Upper lobe of left lung (tissue), 6 donors: ENCODE results near the gene JPH4. TPM values are rescaled to one million over a fixed set of nuclear protein-coding genes. Genes with fewer than 3 reads are reported as not detected.

Source experiments
- ATAC-seq, 2 donors: fragments of 200-7000 bp; cut with Tn5 transposase; one replicate each; pipeline ENCODE4 v1.9.1; 2022; ENCODE audit warnings: mild to moderate bottlenecking in 2 of 2, moderate library complexity in 2 of 2; ENCODE audit not compliant: low FRiP score in 2 of 2
- DNase-seq, 2 donors: peaks; one replicate each; pipeline ENCODE4 v3.0.0-alpha.2; 2019 to 2020
- H3K27ac ChIP-seq, 4 donors: fragments of 200-600 bp; sonication (generic); one replicate each; pipeline ENCODE4 v1.5.1; 2016 to 2019
- H3K27me3 ChIP-seq, 4 donors: fragments of 200-600 bp; sonication (generic); one replicate each; pipeline ENCODE4 v1.5.1; 2017 to 2019
- H3K36me3 ChIP-seq, 4 donors: fragments of 200-600 bp; sonication (generic); one replicate each; pipeline ENCODE4 v1.5.1; 2016 to 2019
- H3K4me1 ChIP-seq, 4 donors: fragments of 200-600 bp; sonication (generic); one replicate each; pipeline ENCODE4 v1.5.1; 2018 to 2019
- H3K4me3 ChIP-seq, 4 donors: fragments of 200-600 bp; sonication (generic); one replicate each; pipeline ENCODE4 v1.5.1; 2017 to 2019; ENCODE audit warnings: mild to moderate bottlenecking in 2 of 4, moderate library complexity in 1 of 4
- H3K9me3 ChIP-seq, 4 donors: fragments of 200-600 bp; sonication (generic); one replicate each; pipeline ENCODE4 v1.5.1; 2018 to 2019
- CTCF ChIP-seq, 6 experiments: fragments of 450-650 bp in 4 of 6; fragments of 200-600 bp in 2 of 6; sonication (generic) in 2 of 6; IDR thresholded peaks; one replicate each; pipeline ENCODE4 v1.5.1; 2016 to 2019; ENCODE audit warnings: antibody characterized with exemption in 6 of 6
- EP300 ChIP-seq, 4 donors: sonication (generic); formaldehyde crosslinking; IDR thresholded peaks; one replicate each; pipeline ENCODE4 v1.5.1; 2017; ENCODE audit warnings: antibody characterized with exemption in 4 of 4, control low read depth in 2 of 4
- POLR2A ChIP-seq, 4 donors: fragments of 450-650 bp; IDR thresholded peaks; one replicate each; pipeline ENCODE4 v1.5.1; 2016 to 2017; ENCODE audit warnings: antibody characterized with exemption in 4 of 4, mild to moderate bottlenecking in 2 of 4
- POLR2AphosphoS5 ChIP-seq, 2 donors: sonication (generic); formaldehyde crosslinking; IDR thresholded peaks; one replicate each; pipeline ENCODE4 v1.5.1; 2017; ENCODE audit warnings: antibody characterized with exemption in 2 of 2
- WGBS, 2 donors: methylation state at CpG; one replicate each; pipeline ENCODE4 v1.1.5; 2017 to 2018; 5-methylcytosine and 5-hydroxymethylcytosine counted together
- total RNA-seq, 6 donors: library from RNA; depleted of rRNA in 4 of 6; stranded (reverse); fragments of >200 nt in 4 of 6; gene quantifications; one replicate each; pipeline versions ENCODE4 v1.1.0 to v1.2.1, GENCODE V29; 2016 to 2021
- donor health status: DM: no; HTN: no; CAD: no; lungs with moderate emphysema.
- donor health status: DM: no; HTN: yes; CAD: no; lungs with severe emphysema.

Gene JPH4
- total RNA-seq, 6 donors from 2014 or later, result 0.69 to 6.5 (median 2.5) TPM

GRCh38 chr14:23529016-23529415 is 49.6 kb downstream of the JPH4 start:
- Histone ChIP-seq H3K36me3 (no peaks in the 10 kb centered on the region), H3K4me3 (no peak overlapping the region), H3K9me3 (no peaks in the 10 kb centered on the region), H3K4me1 (peaks cover 0 to 4% (median 0%) of the 10 kb centered on the region in 4 donors), H3K27ac (no peak overlapping the region), H3K27me3 (no peaks in the 10 kb centered on the region)
- no peak for ATAC-seq
- 77 to 81% methylated on average over 3 of the region's 3 CpGs for WGBS, 2 donors
- DNase-seq, result no peak
- no peak for TF ChIP-seq POLR2A (IDR thresholded peaks at IDR 0.05)
- TF ChIP-seq CTCF (IDR thresholded peaks at IDR 0.05), result no peak
- TF ChIP-seq EP300 (IDR thresholded peaks at IDR 0.05), result no peak
- no peak for TF ChIP-seq POLR2AphosphoS5 (IDR thresholded peaks at IDR 0.05)

- Histone ChIP-seq H3K27me3 (no peaks in the 10 kb centered on the region), H3K9me3 (no peaks in the 10 kb centered on the region), H3K36me3 (no peaks in the 10 kb centered on the region), H3K27ac (no peak overlapping the region), H3K4me1 (peaks cover 0 to 4% (median 0%) of the 10 kb centered on the region in 4 donors), H3K4me3 (no peak overlapping the region)
- WGBS, 2 donors, result 82 to 100% methylated on average over 1 of the region's 1 CpG
- no peak for TF ChIP-seq CTCF (IDR thresholded peaks at IDR 0.05)
- no peak for TF ChIP-seq POLR2AphosphoS5 (IDR thresholded peaks at IDR 0.05)
- TF ChIP-seq EP300 (IDR thresholded peaks at IDR 0.05), result no peak
- no peak for TF ChIP-seq POLR2A (IDR thresholded peaks at IDR 0.05)
- no peak for ATAC-seq
- DNase-seq, result no peak
Measured at GRCh38 chr14:23528555-23528954, 50.0 kb downstream of the JPH4 start.

- ATAC-seq, result no peak
- H3K36me3 ChIP-seq, result no peaks in the 10 kb centered on the region
- no peak overlapping the region for H3K4me3 ChIP-seq
- H3K27me3 ChIP-seq, result no peaks in the 10 kb centered on the region
- WGBS, 2 donors, result 91 to 93% methylated on average over 8 of the region's 8 CpGs
- peaks cover 0 to 2% (median 0%) of the 10 kb centered on the region in 4 donors for H3K4me1 ChIP-seq
- H3K27ac ChIP-seq, result no peak overlapping the region
- TF ChIP-seq EP300 (IDR thresholded peaks at IDR 0.05) (no peak), POLR2AphosphoS5 (IDR thresholded peaks at IDR 0.05) (no peak), POLR2A (IDR thresholded peaks at IDR 0.05) (no peak), CTCF (IDR thresholded peaks at IDR 0.05) (no peak)
- DNase-seq, result no peak
- no peaks in the 10 kb centered on the region for H3K9me3 ChIP-seq
Measured at GRCh38 chr14:23525611-23526010, 53.0 kb downstream of the JPH4 start.

- ATAC-seq (no peak), DNase-seq (no peak)
- no peaks in the 10 kb centered on the region for H3K27me3 ChIP-seq
- no peaks in the 10 kb centered on the region for H3K36me3 ChIP-seq
- no peaks in the 10 kb centered on the region for H3K4me1 ChIP-seq
- 90 to 94% methylated on average over 8 to 13 of the region's 14 CpGs for WGBS, 2 donors
- no peaks in the 10 kb centered on the region for H3K9me3 ChIP-seq
- no peak overlapping the region for H3K4me3 ChIP-seq
- H3K27ac ChIP-seq, result no peak overlapping the region
- TF ChIP-seq CTCF (IDR thresholded peaks at IDR 0.05) (no peak), POLR2A (IDR thresholded peaks at IDR 0.05) (no peak), POLR2AphosphoS5 (IDR thresholded peaks at IDR 0.05) (no peak), EP300 (IDR thresholded peaks at IDR 0.05) (no peak)
Measured at GRCh38 chr14:23524954-23525353, 53.6 kb downstream of the JPH4 start.

GRCh38 chr14:23523229-23524016 is 55.2 kb downstream of the JPH4 start:
- no peak for TF ChIP-seq POLR2AphosphoS5 (IDR thresholded peaks at IDR 0.05)
- TF ChIP-seq CTCF (IDR thresholded peaks at IDR 0.05), result no peak
- TF ChIP-seq EP300 (IDR thresholded peaks at IDR 0.05), result no peak
- no peaks in the 10 kb centered on the region for H3K9me3 ChIP-seq
- H3K27me3 ChIP-seq, result no peaks in the 10 kb centered on the region
- no peaks in the 10 kb centered on the region for H3K4me1 ChIP-seq
- H3K27ac ChIP-seq, result no peak overlapping the region
- no peak for DNase-seq
- ATAC-seq, result no peak
- WGBS, 2 donors, result 91% methylated on average over 16 of the region's 16 CpGs
- H3K4me3 ChIP-seq, result no peak overlapping the region
- peaks cover 0 to 4% (median 0%) of the 10 kb centered on the region in 4 donors for H3K36me3 ChIP-seq
